Posterior vena cava (tissue), 2 donors: ENCODE results near the gene ANKRD11. TPM values are rescaled to one million over a fixed set of nuclear protein-coding genes. Genes with fewer than 3 reads are reported as not detected.
"Not testable (repeated sequence)": the region's sequence is repeated elsewhere in the genome, so short reads cannot be mapped to it uniquely, and the experiment has no call there.

ENCODE experiments used
- DNase-seq: peaks from one replicate; pipeline ENCODE4 v3.0.0-alpha.2; 2020; ENCODE audit warnings: low spot score
- intact Hi-C, 2 donors: fragments of 100-400 bp; cut with DNase I; formaldehyde crosslinking; loops; one replicate each; pipeline versions ENCODE4 v1.14.1 to v1.14.2; 2022 to 2023
- total RNA-seq, 2 donors: library from RNA; stranded (reverse); fragmentation: NEBNext Ultra II Directional; extraction: Animal tissue kit (Norgen Biotek cat#: 25700); gene quantifications; one replicate each; pipeline ENCODE4 v1.2.1, GENCODE V29; 2021
- donor health status: DM: yes; HTN: yes; CAD: no.
- donor health status: DM: yes; HTN: yes; CAD: no.

ANKRD11 gene
- total RNA-seq, 2 donors from 2014 or later, result 95.0 to 110 TPM

DNA sequence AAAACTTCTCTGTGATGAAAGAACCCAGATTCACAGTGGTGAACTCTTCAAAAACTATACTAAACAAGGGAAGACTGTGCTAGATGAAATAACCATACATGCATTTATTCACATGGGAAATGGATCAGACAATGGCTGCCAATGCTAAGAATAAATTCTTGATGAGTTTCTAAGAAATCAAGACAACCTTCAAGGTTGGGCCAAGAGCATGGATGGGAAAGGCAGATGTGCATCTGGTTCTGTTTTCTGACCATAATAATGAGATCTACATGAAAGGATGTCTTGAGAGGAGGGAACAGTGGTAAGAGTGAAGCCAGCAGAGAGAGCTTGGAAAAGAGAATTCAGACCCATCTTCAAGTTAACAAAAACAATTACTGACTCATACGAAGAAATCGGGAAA is 31.4 kb downstream of the ANKRD11 start:
- no peak for DNase-seq
- intact Hi-C loops, result no loop called here

GRCh38 chr16:89458551-89458950 is 31.8 kb downstream of the ANKRD11 start:
- no peak for DNase-seq
- intact Hi-C loops, result no loop called here

DNA sequence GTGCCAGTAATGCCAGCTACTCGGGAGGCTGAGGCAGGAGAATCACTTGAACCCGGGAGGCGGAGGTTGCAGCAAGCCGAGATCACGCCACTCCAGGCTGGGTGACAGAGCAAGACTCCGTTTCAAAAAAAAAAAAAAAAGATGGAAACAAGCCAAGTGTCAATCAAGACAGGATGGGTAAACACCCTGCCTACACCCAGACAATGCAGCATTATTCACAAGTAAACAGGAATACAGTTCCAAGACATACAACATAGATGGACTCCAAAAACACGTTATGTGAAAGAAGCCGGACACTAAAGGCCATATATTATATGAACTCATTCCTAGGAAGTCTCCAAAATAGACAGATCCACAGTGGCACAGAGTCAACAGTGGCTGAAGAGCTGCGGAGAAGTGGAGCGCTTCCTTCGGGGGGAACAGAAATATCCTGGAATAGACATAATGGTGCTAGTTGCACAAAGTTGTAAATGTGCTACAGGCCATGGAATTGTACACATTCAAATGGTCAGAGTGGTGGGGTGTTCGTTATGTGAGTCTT is 33.9 kb downstream of the ANKRD11 start:
- no peak for DNase-seq
- intact Hi-C loops, result no loop called here

GRCh38 chr16:89455692-89456091 is 34.7 kb downstream of the ANKRD11 start:
- DNase-seq, result no peak
- intact Hi-C loops, result no loop called here

GRCh38 chr16:89455178-89455577 is 35.2 kb downstream of the ANKRD11 start:
- DNase-seq, result no peak
- intact Hi-C loops, result no loop called here

- DNase-seq, intact Hi-C loops: not testable (repeated sequence)
These were observed 35.8 kb downstream of the ANKRD11 start for GRCh38 chr16:89454378-89455125.

GRCh38 chr16:89453501-89454321 is 36.6 kb downstream of the ANKRD11 start:
- intact Hi-C loops, result no loop called here
- no peak for DNase-seq

DNA sequence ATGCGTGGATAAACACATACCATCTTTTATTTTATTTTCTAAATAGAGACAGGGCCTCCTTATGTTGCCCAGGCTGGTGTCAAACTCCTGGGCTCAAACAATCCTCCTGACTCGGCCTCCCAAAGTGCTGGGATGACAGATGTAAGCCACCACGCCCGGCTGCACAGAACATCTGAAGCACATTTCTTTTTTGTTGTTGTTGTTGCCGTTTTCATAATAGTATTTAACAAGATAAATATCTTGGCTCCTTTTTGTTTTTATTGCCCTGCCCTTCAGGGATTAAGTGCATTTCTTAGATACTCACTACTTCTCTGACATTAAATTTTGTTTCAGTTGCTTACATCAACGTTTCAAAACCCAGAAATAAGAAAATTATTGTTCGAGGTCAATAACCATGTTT is 37.4 kb downstream of the ANKRD11 start:
- intact Hi-C loops, result no loop called here
- no peak for DNase-seq

GRCh38 chr16:89452241-89452640 is 38.1 kb downstream of the ANKRD11 start:
- no peak for DNase-seq
- intact Hi-C loops, result no loop called here

- intact Hi-C loops, result no loop called here
- DNase-seq, result no peak
These were observed 39.8 kb downstream of the ANKRD11 start for GRCh38 chr16:89450537-89450936.

GRCh38 chr16:89449726-89450335 is 40.5 kb downstream of the ANKRD11 start:
- intact Hi-C loops, result loop anchor here in 1 of 2 donors (5.0 kb wide), 1 partner anchor 1703 kb away; no protein-coding TSS in a partner anchor
- DNase-seq, result no peak

DNA sequence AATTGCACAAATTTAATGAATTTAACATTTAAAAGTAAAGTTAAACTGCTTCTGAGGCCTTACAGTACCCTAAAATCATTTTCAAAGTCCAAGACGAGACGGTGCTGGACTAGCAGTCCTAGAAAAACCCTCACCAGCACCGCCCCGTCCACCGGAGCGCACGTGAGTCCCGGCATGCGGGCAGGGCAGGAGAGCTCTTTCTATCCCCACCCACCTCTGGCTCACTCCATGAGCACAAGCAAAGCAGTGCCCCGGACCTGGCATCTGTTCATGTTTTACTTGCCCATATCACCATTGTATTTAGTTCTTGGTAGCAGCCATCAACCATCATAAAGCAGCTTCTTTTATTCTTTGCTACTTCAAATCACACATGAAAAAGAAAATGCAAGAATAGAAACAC is 41.7 kb downstream of the ANKRD11 start:
- DNase-seq, result no peak
- intact Hi-C loops, result loop anchor here in 1 of 2 donors (5.0 kb wide), 1 partner anchor 1701 kb away; no protein-coding TSS in a partner anchor

- intact Hi-C loops, result loop anchor here in 1 of 2 donors (5.0 kb wide), 1 partner anchor 1700 kb away; no protein-coding TSS in a partner anchor
- no peak for DNase-seq
These were observed 43.4 kb downstream of the ANKRD11 start for GRCh38 chr16:89446975-89447293.

GRCh38 chr16:89446136-89446974 is 44.0 kb downstream of the ANKRD11 start:
- intact Hi-C loops, result loop anchor here in 1 of 2 donors (5.0 kb wide), 1 partner anchor 1699 kb away; no protein-coding TSS in a partner anchor
- DNase-seq, result no peak

DNA sequence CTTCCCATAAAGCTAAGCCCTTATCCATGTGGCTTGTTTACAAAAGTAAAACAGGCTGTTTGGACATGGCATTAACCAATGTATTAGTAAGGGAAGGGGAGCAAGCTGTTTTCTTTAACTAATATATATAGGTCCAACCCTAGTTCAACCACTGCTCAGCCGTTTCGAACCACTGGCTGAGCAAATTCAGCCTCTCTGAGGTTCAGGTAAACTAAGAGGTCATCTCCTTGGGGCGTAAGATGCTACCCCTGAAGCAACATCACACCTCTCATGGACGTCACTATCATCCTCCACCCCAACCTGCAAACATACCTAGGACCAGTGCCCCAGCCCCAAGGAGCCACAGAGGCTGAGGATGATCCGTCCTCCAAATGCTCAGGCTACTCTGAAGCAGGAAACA is 45.2 kb downstream of the ANKRD11 start:
- intact Hi-C loops, result loop anchor here in 1 of 2 donors (5.0 kb wide), 1 partner anchor 1698 kb away; no protein-coding TSS in a partner anchor
- DNase-seq, result no peak

DNA sequence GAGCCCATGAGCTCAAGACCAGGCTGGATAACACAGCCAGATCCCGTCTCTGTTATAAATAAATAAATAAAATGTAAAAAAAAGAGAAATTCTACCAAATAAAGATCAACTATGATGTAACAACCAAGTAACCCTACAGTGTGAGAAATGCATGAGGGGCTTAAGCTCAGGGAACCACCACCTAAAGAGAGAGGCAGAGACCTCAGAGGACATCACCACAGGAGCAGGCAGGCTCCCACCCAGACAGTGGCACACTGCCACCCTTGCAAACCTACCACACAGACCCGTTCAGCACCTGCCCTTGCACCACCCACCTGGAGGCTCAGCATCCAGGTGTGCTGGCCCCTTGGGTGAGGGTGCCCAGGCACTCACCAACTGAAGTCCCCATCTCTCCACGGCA is 45.6 kb downstream of the ANKRD11 start:
- DNase-seq, result no peak
- intact Hi-C loops, result loop anchor here in 1 of 2 donors (5.0 kb wide), 1 partner anchor 1697 kb away; no protein-coding TSS in a partner anchor

GRCh38 chr16:89444151-89444723 is 46.1 kb downstream of the ANKRD11 start:
- intact Hi-C loops, result no loop called here
- DNase-seq, result no peak

GRCh38 chr16:89443727-89444084 is 46.7 kb downstream of the ANKRD11 start:
- DNase-seq, result no peak
- intact Hi-C loops, result no loop called here
